HepG2 (cell line): ENCODE data around the gene SAPCD2. TPM values are rescaled to one million over a fixed set of nuclear protein-coding genes. Genes with fewer than 3 reads are reported as not detected.

ENCODE experiments used
- ADNP ChIP-seq: sonication (generic); formaldehyde crosslinking; IDR thresholded peaks from 2 replicates; pipeline ENCODE4 v1.4.0; 2020; ENCODE audit warnings: missing genetic modification reagents
- AGO1 ChIP-seq: fragments of 200-400 bp; formaldehyde crosslinking; IDR thresholded peaks from 2 replicates; pipeline ENCODE4 v1.6.1; 2017; ENCODE audit warnings: mild to moderate bottlenecking, low read depth, low read length, moderate library complexity; ENCODE audit not compliant: poor library complexity, severe bottlenecking
- CHD4 ChIP-seq: fragments of 200-600 bp; sonication (generic); IDR thresholded peaks from 2 replicates; pipeline ENCODE4 v1.7.0; 2017; ENCODE audit warnings: mild to moderate bottlenecking, low read length, borderline replicate concordance
- ETV6 ChIP-seq: sonication (generic); formaldehyde crosslinking; conservative IDR thresholded peaks from 2 replicates; pipeline ENCODE4 v1.4.0; 2020; ENCODE audit warnings: missing genetic modification reagents
- FOXO1 ChIP-seq: sonication (generic); formaldehyde crosslinking; IDR thresholded peaks from 2 replicates; pipeline ENCODE4 v1.4.0; 2020; ENCODE audit warnings: missing genetic modification reagents
- GATAD2A ChIP-seq: IDR thresholded peaks from 2 replicates; pipeline ENCODE4 v1.6.1; 2016
- GTF2F1 ChIP-seq: fragments of 150-350 bp; IDR thresholded peaks from 2 replicates; pipeline ENCODE4 v1.6.1; 2014; ENCODE audit warnings: low read length
- HES4 ChIP-seq: sonication (generic); formaldehyde crosslinking; IDR thresholded peaks from 2 replicates; pipeline ENCODE4 v1.9.0; 2021; ENCODE audit warnings: mild to moderate bottlenecking, missing genetic modification reagents, borderline replicate concordance
- HIVEP1 ChIP-seq: sonication (generic); formaldehyde crosslinking; IDR thresholded peaks from 2 replicates; pipeline ENCODE4 v1.4.0; 2020; ENCODE audit warnings: mild to moderate bottlenecking, missing genetic modification reagents
- HNF1B ChIP-seq: sonication (generic); formaldehyde crosslinking; IDR thresholded peaks from 2 replicates; pipeline ENCODE4 v1.5.1; 2020; ENCODE audit warnings: mild to moderate bottlenecking, moderate library complexity, missing genetic modification reagents
- HNRNPLL ChIP-seq: fragments of 200-400 bp; formaldehyde crosslinking; IDR thresholded peaks from 2 replicates; pipeline ENCODE4 v1.6.1; 2017; ENCODE audit warnings: mild to moderate bottlenecking, low read depth, low read length; ENCODE audit not compliant: poor library complexity, severe bottlenecking
- MED1 ChIP-seq: sonication (generic); formaldehyde crosslinking; IDR thresholded peaks from 2 replicates; pipeline ENCODE4 v1.4.0; 2020; ENCODE audit warnings: missing genetic modification reagents
- MEIS2 ChIP-seq: sonication (generic); formaldehyde crosslinking; IDR thresholded peaks from 2 replicates; pipeline ENCODE4 v1.9.0; 2021; ENCODE audit warnings: mild to moderate bottlenecking, missing genetic modification reagents
- POLR2A ChIP-seq, 2 experiments: IDR thresholded peaks; 2 replicates each; pipeline ENCODE4 v1.6.1; 2011; ENCODE audit warnings: low read depth in 2 of 2, low read length in 2 of 2, mild to moderate bottlenecking in 1 of 2, moderate library complexity in 1 of 2; ENCODE audit not compliant: insufficient read depth in 1 of 2
- SKI ChIP-seq: fragments of 450-650 bp; IDR thresholded peaks from one replicate; pipeline ENCODE4 v1.6.1; 2018; ENCODE audit warnings: mild to moderate bottlenecking; ENCODE audit not compliant: partially characterized antibody
- SP4 ChIP-seq: sonication (generic); formaldehyde crosslinking; IDR thresholded peaks from 2 replicates; pipeline ENCODE4 v1.8.1; 2023; ENCODE audit warnings: mild to moderate bottlenecking, missing genetic modification reagents
- TEAD3 ChIP-seq: optimal IDR thresholded peaks from 2 replicates; pipeline ENCODE3; 2016; ENCODE audit warnings: borderline replicate concordance
- U2AF1 ChIP-seq: fragments of 200-400 bp; formaldehyde crosslinking; optimal IDR thresholded peaks from 2 replicates; pipeline ENCODE3; 2017; ENCODE audit warnings: mild to moderate bottlenecking, low read depth, low read length
- ZNF263 ChIP-seq: sonication (generic); formaldehyde crosslinking; IDR thresholded peaks from 2 replicates; pipeline ENCODE4 v1.4.0; 2020; ENCODE audit warnings: missing genetic modification reagents
- ZNF281 ChIP-seq: sonication (generic); formaldehyde crosslinking; IDR thresholded peaks from 2 replicates; pipeline ENCODE4 v1.4.0; 2020; ENCODE audit warnings: missing genetic modification reagents, borderline replicate concordance
- ZNF501 ChIP-seq: sonication (generic); formaldehyde crosslinking; IDR thresholded peaks from 2 replicates; pipeline ENCODE4 v1.5.1; 2020; ENCODE audit warnings: mild to moderate bottlenecking, moderate library complexity, missing genetic modification reagents
- ZNF644 ChIP-seq: IDR thresholded peaks from 2 replicates; pipeline ENCODE4 v1.6.1; 2016; ENCODE audit warnings: low read depth
- ZNF891 ChIP-seq: sonication (generic); formaldehyde crosslinking; IDR thresholded peaks from 2 replicates; pipeline ENCODE4 v1.5.0; 2020; ENCODE audit warnings: mild to moderate bottlenecking, missing genetic modification reagents
- polyA plus RNA-seq, 8 experiments: library from polyadenylated mRNA; depleted of rRNA in 3 of 8; stranded (reverse) in 7 of 8; unstranded in 1 of 8; fragments of >200 nt; fragmentation: Illumina TruSeq in 4 of 8; extraction: Trizol in 4 of 8; gene quantifications; 2 replicates each; pipeline versions ENCODE4 v1.2.1 to v1.2.3, GENCODE V29; 2011 to 2016; ENCODE audit warnings: low read depth in 4 of 8, missing spikeins in 1 of 8, mixed read lengths in 1 of 8; ENCODE audit not compliant: insufficient read depth in 1 of 8
- total RNA-seq, 5 experiments: library from RNA; depleted of rRNA; stranded (reverse); fragments of >200 nt; fragmentation: Illumina TruSeq; extraction: Trizol; gene quantifications; 2 replicates each; pipeline ENCODE4 v1.2.3, GENCODE V29; 2016; ENCODE audit warnings: low read depth in 1 of 5
- TF ChIP-seq, protein P1 (sequence below): sonication (generic); formaldehyde crosslinking; conservative IDR thresholded peaks from 2 replicates; pipeline ENCODE4 v1.8.0; 2022; ENCODE audit warnings: mild to moderate bottlenecking, moderate library complexity, missing genetic modification reagents

The SAPCD2 gene
- total and polyA plus RNA-seq, 2 of the 13 experiments (the other 11 are each of a cell fraction or from before 2014, with no cell fraction given), result 21.9 to 42.8 TPM

- 0 out of 2 replicates have a peak, but pooled peaks have one; percentile 27 for TF ChIP-seq HNF1B (CRISPR knock-in tag)
- no peak for TF ChIP-seq POLR2A (IDR thresholded peaks at IDR 0.05; ENCODE audit: insufficient read depth in 1 of 2, low read depth in 2 of 2, low read length in 2 of 2)
- TF ChIP-seq SP4 (CRISPR knock-in tag), result peak; percentile 55
- no peak for TF ChIP-seq ETV6 (CRISPR knock-in tag)
- peak; percentile 96 for TF ChIP-seq CHD4
- TF ChIP-seq ZNF263 (CRISPR knock-in tag), result 0 out of 2 replicates have a peak, but pooled peaks have one; percentile 16
- 0 out of 2 replicates have a peak, but pooled peaks have one; percentile 18 for TF ChIP-seq ZNF891
- 0 out of 2 replicates have a peak, but pooled peaks have one; percentile 24 for TF ChIP-seq HIVEP1 (CRISPR knock-in tag)
- TF ChIP-seq ZNF281 (CRISPR knock-in tag), result no peak
- TF ChIP-seq U2AF1, result peak; percentile 81
- TF ChIP-seq HNRNPLL, result no peak
- TF ChIP-seq ADNP, result no peak
- TF ChIP-seq, protein P1, sequence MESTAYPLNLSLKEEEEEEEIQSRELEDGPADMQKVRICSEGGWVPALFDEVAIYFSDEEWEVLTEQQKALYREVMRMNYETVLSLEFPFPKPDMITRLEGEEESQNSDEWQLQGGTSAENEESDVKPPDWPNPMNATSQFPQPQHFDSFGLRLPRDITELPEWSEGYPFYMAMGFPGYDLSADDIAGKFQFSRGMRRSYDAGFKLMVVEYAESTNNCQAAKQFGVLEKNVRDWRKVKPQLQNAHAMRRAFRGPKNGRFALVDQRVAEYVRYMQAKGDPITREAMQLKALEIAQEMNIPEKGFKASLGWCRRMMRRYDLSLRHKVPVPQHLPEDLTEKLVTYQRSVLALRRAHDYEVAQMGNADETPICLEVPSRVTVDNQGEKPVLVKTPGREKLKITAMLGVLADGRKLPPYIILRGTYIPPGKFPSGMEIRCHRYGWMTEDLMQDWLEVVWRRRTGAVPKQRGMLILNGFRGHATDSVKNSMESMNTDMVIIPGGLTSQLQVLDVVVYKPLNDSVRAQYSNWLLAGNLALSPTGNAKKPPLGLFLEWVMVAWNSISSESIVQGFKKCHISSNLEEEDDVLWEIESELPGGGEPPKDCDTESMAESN (CRISPR knock-in tag), result peak; percentile 35; the same call in 1 of the 2 replicates
- TF ChIP-seq HES4 (CRISPR knock-in tag), result no peak
- no peak for TF ChIP-seq AGO1
- TF ChIP-seq ZNF644 (CRISPR knock-in tag), result no peak
- peak; percentile 57; the same call in 1 of the 2 replicates for TF ChIP-seq ZNF501 (CRISPR knock-in tag)
- TF ChIP-seq SKI, result no peak
- 0 out of 2 replicates have a peak, but pooled peaks have one; percentile 13 for TF ChIP-seq MED1 (CRISPR knock-in tag)
- 0 out of 2 replicates have a peak, but pooled peaks have one; percentile 18 for TF ChIP-seq MEIS2 (CRISPR knock-in tag)
- 0 out of 2 replicates have a peak, but pooled peaks have one; percentile 40 for TF ChIP-seq GATAD2A
- no peak for TF ChIP-seq GTF2F1
- TF ChIP-seq FOXO1 (CRISPR knock-in tag), result 0 out of 2 replicates have a peak, but pooled peaks have one; percentile 7
- TF ChIP-seq TEAD3 (CRISPR knock-in tag), result peak; percentile 22
These were observed 41.1 kb downstream of the SAPCD2 start (continued) for GRCh38 chr9:137029058-137029936.
